Islet precursor cell (in vitro differentiated cells): Measurements from ENCODE around the gene ITIH1.

Source experiments
- DNase-seq: peaks from one replicate; pipeline ENCODE4 v3.0.0-alpha.2; 2018

Gene ITIH1

GRCh38 chr3:52774901-52775864 lies 2.2 kb upstream of the ITIH1 start:
- DNase-seq, result peak; percentile 41

- DNase-seq, result peak; percentile 46
Observed at GRCh38 chr3:52775877-52776276, 1.5 kb upstream of the ITIH1 start.

GRCh38 chr3:52776486-52776885 lies 913 bp upstream of the ITIH1 start:
- DNase-seq, result peak; percentile 37

GRCh38 chr3:52777959-52778805 lies 783 bp downstream of the ITIH1 start:
- DNase-seq, result peak; percentile 46

- DNase-seq, result peak; percentile 46
Observed at GRCh38 chr3:52779011-52779836, 1.8 kb downstream of the ITIH1 start.

- no peak for DNase-seq
Observed at GRCh38 chr3:52779837-52780585, 2.6 kb downstream of the ITIH1 start.

- peak; percentile 42 for DNase-seq
Observed at GRCh38 chr3:52781741-52782140, 4.3 kb downstream of the ITIH1 start.

- DNase-seq, result peak; percentile 40
Observed at GRCh38 chr3:52782412-52783210, 5.2 kb downstream of the ITIH1 start.

GRCh38 chr3:52783211-52783555 lies 5.8 kb downstream of the ITIH1 start:
- DNase-seq, result no peak

GRCh38 chr3:52784021-52784621 lies 6.7 kb downstream of the ITIH1 start:
- DNase-seq, result no peak

GRCh38 chr3:52784931-52785590 lies 7.7 kb downstream of the ITIH1 start:
- no peak for DNase-seq

GRCh38 chr3:52786330-52787215 lies 9.2 kb downstream of the ITIH1 start:
- DNase-seq, result no peak

- no peak for DNase-seq
Observed at GRCh38 chr3:52787246-52787645, 9.8 kb downstream of the ITIH1 start.

GRCh38 chr3:52787672-52788625 lies 10.6 kb downstream of the ITIH1 start:
- DNase-seq, result no peak

- DNase-seq, result no peak
Observed at GRCh38 chr3:52788890-52789745, 11.7 kb downstream of the ITIH1 start.

- no peak for DNase-seq
Observed at GRCh38 chr3:52789746-52790040, 12.3 kb downstream of the ITIH1 start.

- DNase-seq, result no peak
Observed at GRCh38 chr3:52790337-52790736, 12.9 kb downstream of the ITIH1 start.
